H1 (cell line): ENCODE measurements around the gene HIVEP2. TPM values are rescaled to one million over a fixed set of nuclear protein-coding genes. Genes with fewer than 3 reads are reported as not detected.

Experiments used
- CTCF ChIA-PET: fragments of 300-600 bp; sonication (Branson Sonifier 250); formaldehyde crosslinking; loops from one replicate; lab custom pipeline; 2021; ENCODE audit not compliant: partially characterized antibody; lab: Charles Lee
- POLR2A ChIA-PET: fragments of 300-600 bp; sonication (Branson Sonifier 250); formaldehyde crosslinking; loops from one replicate; lab custom pipeline; 2021; ENCODE audit warnings: inconsistent platforms; ENCODE audit not compliant: partially characterized antibody; lab: Charles Lee
- DNase-seq, 2 experiments: peaks; one replicate each; pipeline versions ENCODE4 v3.0.0 to v3.0.0-alpha.2; 2010 to 2022; ENCODE audit warnings: low spot score in 2 of 2, low read depth in 1 of 2, mixed read lengths in 1 of 2
- FAIRE-seq: peaks from 2 replicates; lab custom pipeline; 2011; peaks lifted over from hg19 to GRCh38; lab: Jason Lieb, UNC
- H2AFZ ChIP-seq: 2 replicates; pipeline ENCODE4 v1.8.1; 2012; ENCODE audit warnings: low read length, inconsistent platforms
- H2AK5ac ChIP-seq: 2 replicates; pipeline ENCODE4 v1.6.1; 2013; ENCODE audit warnings: low read depth, low read length
- H2BK120ac ChIP-seq: replicated peaks from 2 replicates; pipeline ENCODE3; 2013; ENCODE audit warnings: low read depth, low read length, inconsistent platforms
- H2BK12ac ChIP-seq: 2 replicates; pipeline ENCODE4 v1.6.1; 2013; ENCODE audit warnings: low read depth, low read length
- H2BK15ac ChIP-seq: 2 replicates; pipeline ENCODE4 v1.6.1; 2013; ENCODE audit warnings: low read length
- H2BK20ac ChIP-seq: 2 replicates; pipeline ENCODE4 v1.6.1; 2013; ENCODE audit warnings: low read length
- H2BK5ac ChIP-seq: 2 replicates; pipeline ENCODE4 v1.6.1; 2013; ENCODE audit warnings: low read depth, low read length
- H3K14ac ChIP-seq: 2 replicates; pipeline ENCODE4 v1.6.1; 2013; ENCODE audit warnings: inconsistent platforms; ENCODE audit not compliant: insufficient read length
- H3K18ac ChIP-seq: 2 replicates; pipeline ENCODE4 v1.6.1; 2013; ENCODE audit warnings: low read length; ENCODE audit errors: extremely low read depth
- H3K23ac ChIP-seq: 2 replicates; pipeline ENCODE4 v1.6.1; 2013; ENCODE audit warnings: inconsistent platforms; ENCODE audit not compliant: insufficient read length
- H3K23me2 ChIP-seq: 2 replicates; pipeline ENCODE4 v1.6.1; 2013; ENCODE audit warnings: low read depth, low read length
- H3K27ac ChIP-seq: 2 replicates; pipeline ENCODE4 v1.6.1; 2011; ENCODE audit warnings: low read depth, low read length, inconsistent platforms
- H3K27me3 ChIP-seq, 4 experiments: replicated peaks in 1 of 4; 1 replicate in 1 of 4; 2 replicates in 3 of 4; pipeline versions ENCODE4 v1.6.1 to v1.8.1; 2011 to 2013; ENCODE audit warnings: low read length in 3 of 4, mild to moderate bottlenecking in 3 of 4, inconsistent platforms in 2 of 4, mixed read lengths in 2 of 4, moderate library complexity in 1 of 4; ENCODE audit not compliant: control insufficient read depth in 3 of 4, insufficient read depth in 3 of 4; ENCODE audit errors: extremely low read depth in 1 of 4
- H3K36me3 ChIP-seq, 4 experiments: 2 replicates each; pipeline versions ENCODE4 v1.6.1 to v1.8.1; 2011 to 2013; ENCODE audit warnings: mild to moderate bottlenecking in 4 of 4, low read length in 3 of 4, moderate library complexity in 2 of 4, control low read depth in 1 of 4, inconsistent platforms in 1 of 4; ENCODE audit not compliant: insufficient read depth in 4 of 4, control insufficient read depth in 2 of 4
- H3K4ac ChIP-seq: replicated peaks from 2 replicates; pipeline ENCODE3; 2013; ENCODE audit warnings: low read length, low read depth, mixed read lengths, inconsistent platforms; ENCODE audit not compliant: insufficient read length
- H3K4me1 ChIP-seq, 4 experiments: replicated peaks in 1 of 4; 1 replicate in 1 of 4; 2 replicates in 3 of 4; pipeline versions ENCODE4 v1.6.1 to v1.8.1; 2011 to 2013; ENCODE audit warnings: low read length in 3 of 4, inconsistent platforms in 2 of 4, mixed read lengths in 1 of 4; ENCODE audit not compliant: insufficient read depth in 4 of 4, control insufficient read depth in 3 of 4
- H3K4me2 ChIP-seq, 2 experiments: 2 replicates each; pipeline versions ENCODE4 v1.6.1 to v1.8.1; 2011 to 2013; ENCODE audit warnings: low read depth in 2 of 2, low read length in 2 of 2, control low read depth in 1 of 2, inconsistent platforms in 1 of 2, mild to moderate bottlenecking in 1 of 2; ENCODE audit not compliant: insufficient read depth in 1 of 2
- H3K4me3 ChIP-seq, 4 experiments: fragments of 200-600, 300-600 bp in 1 of 4; sonication (generic), shearing (Covaris generic), sonication (Bioruptor Twin) in 1 of 4; 2 replicates each; pipeline versions ENCODE4 v1.5.1 to v1.8.1; 2011 to 2016; ENCODE audit warnings: low read length in 4 of 4, low read depth in 3 of 4, control low read depth in 2 of 4, inconsistent platforms in 2 of 4, mild to moderate bottlenecking in 2 of 4, mixed read lengths in 1 of 4, moderate library complexity in 1 of 4; ENCODE audit not compliant: insufficient read depth in 2 of 4; ENCODE audit errors: extremely low read depth in 1 of 4
- H3K56ac ChIP-seq: replicated peaks from 2 replicates; pipeline ENCODE3; 2013; ENCODE audit warnings: low read depth, mild to moderate bottlenecking, mixed read lengths, low read length, inconsistent platforms; ENCODE audit not compliant: insufficient read length
- H3K79me1 ChIP-seq: 2 replicates; pipeline ENCODE4 v1.6.1; 2013; ENCODE audit warnings: low read depth, low read length, control low read depth
- H3K79me2 ChIP-seq, 2 experiments: 2 replicates each; pipeline versions ENCODE4 v1.6.1 to v1.8.1; 2012 to 2013; ENCODE audit warnings: low read length in 2 of 2, mild to moderate bottlenecking in 2 of 2, inconsistent platforms in 1 of 2; ENCODE audit not compliant: insufficient read depth in 2 of 2, control insufficient read depth in 1 of 2
- H3K9ac ChIP-seq, 4 experiments: replicated peaks in 1 of 4; 1 replicate in 1 of 4; 2 replicates in 3 of 4; pipeline versions ENCODE4 v1.6.1 to v1.8.1; 2011 to 2013; ENCODE audit warnings: low read depth in 3 of 4, low read length in 3 of 4, control low read depth in 2 of 4, mild to moderate bottlenecking in 2 of 4, moderate library complexity in 2 of 4, inconsistent platforms in 1 of 4; ENCODE audit errors: extremely low read depth in 1 of 4
- H3K9me3 ChIP-seq, 2 experiments: 2 replicates each; pipeline versions ENCODE4 v1.6.1 to v1.8.1; 2012 to 2013; ENCODE audit warnings: mild to moderate bottlenecking in 2 of 2, moderate library complexity in 2 of 2, control low read depth in 1 of 2, inconsistent platforms in 1 of 2, low read depth in 1 of 2, low read length in 1 of 2, mixed read lengths in 1 of 2; ENCODE audit not compliant: insufficient read depth in 2 of 2
- H4K20me1 ChIP-seq, 2 experiments: replicated peaks in 1 of 2; 2 replicates each; pipeline versions ENCODE3 to v1.8.1; 2011 to 2013; ENCODE audit warnings: inconsistent platforms in 2 of 2, low read length in 2 of 2, mild to moderate bottlenecking in 1 of 2; ENCODE audit not compliant: insufficient read depth in 2 of 2, control insufficient read depth in 1 of 2
- H4K5ac ChIP-seq: 2 replicates; pipeline ENCODE4 v1.6.1; 2013; ENCODE audit warnings: low read length, low read depth, mixed read lengths, inconsistent platforms; ENCODE audit not compliant: insufficient read length
- H4K8ac ChIP-seq: 2 replicates; pipeline ENCODE4 v1.8.0; 2013; ENCODE audit warnings: mild to moderate bottlenecking, moderate library complexity, low read length, inconsistent platforms; ENCODE audit not compliant: insufficient read depth; ENCODE audit errors: extremely low read depth
- H4K91ac ChIP-seq: replicated peaks from 2 replicates; pipeline ENCODE3; 2013; ENCODE audit warnings: low read length, mixed read lengths, inconsistent platforms; ENCODE audit not compliant: insufficient read length
- ATF2 ChIP-seq: IDR thresholded peaks from 2 replicates; pipeline ENCODE4 v1.6.1; 2012; ENCODE audit warnings: low read length, inconsistent platforms
- ATF3 ChIP-seq: IDR thresholded peaks from 2 replicates; pipeline ENCODE4 v1.6.1; 2011; ENCODE audit warnings: low read depth, mild to moderate bottlenecking, low read length; ENCODE audit not compliant: insufficient read depth
- CEBPB ChIP-seq: IDR thresholded peaks from 2 replicates; pipeline ENCODE4 v1.6.1; 2012; ENCODE audit warnings: low read depth, low read length
- CHD1 ChIP-seq: IDR thresholded peaks from 2 replicates; pipeline ENCODE4 v1.6.1; 2012; ENCODE audit warnings: low read depth, low read length, improper control_type of control experiment
- CTCF ChIP-seq, 3 experiments: IDR thresholded peaks; 1 replicate in 2 of 3; 2 replicates in 1 of 3; pipeline versions ENCODE4 v1.5.1 to v1.6.1; 2011; ENCODE audit warnings: low read length in 3 of 3, mild to moderate bottlenecking in 3 of 3, inconsistent platforms in 2 of 3, low read depth in 1 of 3, moderate library complexity in 1 of 3; ENCODE audit not compliant: insufficient read depth in 1 of 3; ENCODE audit errors: control extremely low read depth in 1 of 3
- E2F6 ChIP-seq: IDR thresholded peaks from 2 replicates; pipeline ENCODE4 v1.6.1; 2012; ENCODE audit warnings: inconsistent platforms
- EZH2 ChIP-seq: fragments of 200-600 bp; sonication (generic); IDR thresholded peaks from 2 replicates; pipeline ENCODE4 v1.7.1; 2012; ENCODE audit warnings: low read depth, mild to moderate bottlenecking, moderate library complexity, low read length, inconsistent platforms; ENCODE audit not compliant: severe bottlenecking
- SIX5 ChIP-seq: IDR thresholded peaks from 2 replicates; pipeline ENCODE4 v1.6.1; 2011; ENCODE audit warnings: mild to moderate bottlenecking, low read depth, low read length
- SP2 ChIP-seq: IDR thresholded peaks from 2 replicates; pipeline ENCODE4 v1.6.1; 2012; ENCODE audit warnings: mild to moderate bottlenecking, low read length, inconsistent platforms
- WGBS, 2 experiments: shearing (Covaris generic) in 1 of 2; methylation state at CpG; one replicate each; pipeline versions ENCODE4 v1.1.6 to v1.1.7; 2013 to 2015; ENCODE audit warnings: low lambda C conversion rate in 2 of 2, mixed read lengths in 2 of 2, inconsistent platforms in 1 of 2, low coverage in 1 of 2, missing lambda C conversion rate in 1 of 2; ENCODE audit not compliant: insufficient replicate concordance in 2 of 2, insufficient coverage in 1 of 2, insufficient read length in 1 of 2; ENCODE audit errors: extremely low coverage in 1 of 2, missing lambda C conversion rate in 1 of 2; 5-methylcytosine and 5-hydroxymethylcytosine counted together
- polyA plus RNA-seq, 7 experiments: library from polyadenylated mRNA; depleted of rRNA in 3 of 7; stranded (reverse) in 5 of 7; unstranded in 2 of 7; fragments of >200 nt in 5 of 7; fragments of 200-250 nt in 2 of 7; gene quantifications; 1 replicate in 5 of 7; 2 replicates in 1 of 7; 4 replicates in 1 of 7; pipeline versions ENCODE4 v1.2.1 to v1.2.3, GENCODE V29; 2011 to 2013; ENCODE audit warnings: missing spikeins in 2 of 7, mixed read lengths in 2 of 7
- total RNA-seq: library from RNA; stranded (reverse); fragmentation: NEBNext Ultra II Directional; extraction: Animal tissue kit (Norgen Biotek cat#: 25700); gene quantifications from 2 replicates; pipeline ENCODE4 v1.2.1, GENCODE V29; 2021

The HIVEP2 gene
- total and polyA plus RNA-seq, 2 of the 8 experiments (the other 6 are each of a cell fraction or from before 2014, with no cell fraction given) = 2.2 to 6.1 TPM

GRCh38 chr6:142744836-142745235 lies 200.1 kb downstream of the HIVEP2 start:
- H3K79me1 ChIP-seq = no peaks in the 10 kb centered on the region
- H3K23me2 ChIP-seq = no peaks in the 10 kb centered on the region
- H3K79me2 ChIP-seq = no peaks in the 10 kb centered on the region
- no peak overlapping the region for H3K4me2 ChIP-seq
- ChIA-PET CTCF (interaction anchor here (3.1 kb wide), 1 partner anchor 270 kb away, joined by 9 read pairs; no protein-coding TSS in a partner anchor), POLR2A (no interaction called here)
- H4K91ac ChIP-seq = no peak overlapping the region
- H2AK5ac ChIP-seq = no peak overlapping the region
- no peaks in the 10 kb centered on the region for H3K9me3 ChIP-seq
- no peak overlapping the region for H2BK5ac ChIP-seq
- no peak overlapping the region for H4K5ac ChIP-seq
- no peaks in the 10 kb centered on the region for H4K20me1 ChIP-seq
- H3K4me1 ChIP-seq = no peaks in the 10 kb centered on the region
- WGBS, 2 experiments = 78% methylated on average over 2 of the region's 2 CpGs; no CpG with 5 or more reads in 1 of the 2 experiments
- no peak for DNase-seq
- H2BK120ac ChIP-seq = no peak overlapping the region
- H2BK20ac ChIP-seq = no peak overlapping the region
- no peak overlapping the region for H2BK12ac ChIP-seq
- no peak overlapping the region for H3K9ac ChIP-seq
- no peak overlapping the region for H3K18ac ChIP-seq
- H3K23ac ChIP-seq = no peak overlapping the region
- H3K27ac ChIP-seq = no peak overlapping the region
- no peak overlapping the region for H3K56ac ChIP-seq
- no peak overlapping the region for H3K4ac ChIP-seq
- H3K36me3 ChIP-seq = no peaks in the 10 kb centered on the region
- H2BK15ac ChIP-seq = no peak overlapping the region
- no peak overlapping the region for H3K4me3 ChIP-seq
- H3K27me3 ChIP-seq = no peaks in the 10 kb centered on the region
- FAIRE-seq = no peak
- no peak overlapping the region for H4K8ac ChIP-seq
- H2AFZ ChIP-seq = no peak overlapping the region
- no peak overlapping the region for H3K14ac ChIP-seq
- TF ChIP-seq CTCF (IDR thresholded peaks at IDR 0.05; ENCODE audit: control extremely low read depth in 1 of 3, insufficient read depth in 1 of 3, low read depth in 1 of 3, low read length in 3 of 3) (no peak), EZH2 (no peak), ATF3 (no peak), SIX5 (no peak), E2F6 (no peak), CHD1 (no peak), ATF2 (no peak), CEBPB (no peak), SP2 (no peak)
